HG03039 (cell line): ENCODE results near the gene GIMAP8.
"Not testable (repeated sequence)": the region's sequence is repeated elsewhere in the genome, so short reads cannot be mapped to it uniquely, and the experiment has no call there.

ENCODE experiments used
- ATAC-seq: cut with Tn5 transposase; IDR thresholded peaks from one replicate; pipeline ENCODE4 v1.9.1; 2021; ENCODE audit warnings: mild to moderate bottlenecking, moderate library complexity; ENCODE audit not compliant: unreplicated experiment

Gene GIMAP8

DNA sequence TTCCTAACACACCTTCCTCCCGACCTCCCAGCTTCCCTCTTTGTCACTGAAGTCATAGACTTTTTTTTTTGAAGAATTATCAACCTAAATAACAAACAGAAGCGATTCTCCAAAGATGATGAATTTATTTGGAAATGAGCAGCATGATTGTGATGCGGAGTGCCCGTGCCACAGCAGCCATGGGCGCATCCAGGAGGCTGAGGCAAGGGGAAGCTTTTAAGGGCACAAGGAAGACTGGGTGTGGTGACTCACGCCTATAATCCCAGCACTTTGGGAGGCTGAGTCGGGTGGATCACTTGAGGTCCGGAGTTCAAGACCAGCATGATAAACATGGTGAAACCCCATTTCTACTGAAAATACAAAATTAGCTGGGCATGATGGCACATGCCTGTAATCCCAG lies 16.2 kb upstream of the GIMAP8 start:
- no peak for ATAC-seq

- ATAC-seq = peak; percentile 1
Measured at GRCh38 chr7:150435047-150435389, 15.4 kb upstream of the GIMAP8 start.

DNA sequence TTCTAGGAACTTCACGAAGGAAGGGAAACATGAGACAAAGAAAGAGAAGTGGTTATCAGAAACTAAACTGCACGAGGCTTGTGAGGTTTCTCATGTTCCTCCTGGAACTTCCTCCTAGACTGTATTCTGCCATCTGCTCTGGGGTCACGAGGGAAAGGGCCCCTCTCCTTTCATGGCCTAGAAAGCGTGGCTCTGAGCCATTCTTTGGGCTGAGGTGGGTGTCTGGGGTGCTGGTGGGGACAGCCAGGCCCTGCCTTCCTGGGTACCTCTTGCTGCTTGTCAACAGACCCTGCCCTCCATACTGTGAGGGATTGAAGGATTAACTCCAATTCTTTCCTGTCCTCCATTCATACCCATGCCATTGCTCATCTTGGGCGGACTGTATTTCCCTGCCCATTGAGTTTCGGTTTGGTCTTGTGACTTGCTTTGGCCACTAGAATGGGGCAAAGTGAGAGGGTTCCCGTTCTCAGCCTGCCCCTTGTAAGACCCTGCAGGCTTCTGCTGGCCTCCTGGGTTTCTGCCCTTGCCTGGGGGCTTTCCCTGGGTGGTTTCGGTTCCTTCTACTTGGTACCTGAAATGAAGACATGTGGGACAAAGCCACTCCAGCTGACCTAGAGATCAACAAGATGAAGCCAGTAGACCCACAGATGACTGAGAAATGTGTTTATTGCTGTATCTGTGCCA lies 14.9 kb upstream of the GIMAP8 start:
- ATAC-seq = peak; percentile 90

DNA sequence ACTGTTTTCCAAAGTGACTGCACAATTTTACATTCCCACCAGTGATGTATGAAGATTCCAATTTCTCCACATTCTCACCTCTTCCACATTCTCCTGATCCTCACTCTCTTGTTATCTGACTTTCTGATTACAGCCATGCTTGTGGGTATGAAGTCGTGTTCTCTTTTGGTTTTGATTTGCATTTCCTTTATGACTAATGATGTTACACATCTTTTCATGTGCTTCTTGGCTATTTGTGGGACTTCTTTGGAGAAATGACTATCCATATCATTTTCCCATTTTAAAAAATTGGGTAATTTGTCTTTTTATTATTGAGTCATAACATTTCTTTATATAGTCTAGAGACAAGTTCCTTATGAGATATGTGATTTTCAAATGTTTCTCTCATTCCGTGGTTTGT lies 10.5 kb upstream of the GIMAP8 start:
- no peak for ATAC-seq

- ATAC-seq = no peak
Measured at GRCh38 chr7:150441524-150441923, 8.9 kb upstream of the GIMAP8 start.

GRCh38 chr7:150442811-150443210 lies 7.6 kb upstream of the GIMAP8 start:
- ATAC-seq = no peak

- ATAC-seq = no peak
Measured at GRCh38 chr7:150443793-150444540, 6.5 kb upstream of the GIMAP8 start.

- ATAC-seq = no peak
Measured at GRCh38 chr7:150444674-150445365, 5.6 kb upstream of the GIMAP8 start.

DNA sequence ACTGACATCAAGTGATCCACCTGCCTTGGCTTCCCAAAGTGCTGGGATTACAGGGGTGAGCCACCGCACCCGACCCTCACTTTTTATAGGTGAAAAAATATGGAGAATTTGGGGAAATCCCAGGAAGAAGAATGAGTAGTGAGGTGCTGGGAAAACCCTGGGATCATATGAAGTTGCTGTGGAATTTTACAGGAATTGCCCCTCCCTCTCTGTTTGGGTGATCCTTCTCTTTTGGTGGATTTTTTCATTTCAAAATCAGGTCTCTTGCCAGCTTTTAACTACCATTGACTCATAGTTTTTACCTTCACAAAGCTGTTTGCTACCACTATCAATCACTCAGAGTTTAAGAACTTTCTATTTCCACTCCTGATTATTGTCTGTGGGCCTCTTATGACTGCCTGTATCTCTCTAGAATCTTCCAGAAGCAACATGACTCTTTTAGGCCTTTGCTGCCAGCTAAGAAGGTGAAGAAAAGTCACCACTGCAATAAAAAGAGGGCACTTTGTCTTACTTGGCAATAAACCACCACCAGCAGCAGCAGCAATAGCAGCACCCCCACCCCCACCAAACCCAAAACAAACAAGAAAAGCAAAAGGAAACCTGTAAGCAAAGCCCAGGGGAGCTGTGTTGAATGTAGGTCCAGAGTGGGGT lies 4.0 kb upstream of the GIMAP8 start:
- no peak for ATAC-seq

DNA sequence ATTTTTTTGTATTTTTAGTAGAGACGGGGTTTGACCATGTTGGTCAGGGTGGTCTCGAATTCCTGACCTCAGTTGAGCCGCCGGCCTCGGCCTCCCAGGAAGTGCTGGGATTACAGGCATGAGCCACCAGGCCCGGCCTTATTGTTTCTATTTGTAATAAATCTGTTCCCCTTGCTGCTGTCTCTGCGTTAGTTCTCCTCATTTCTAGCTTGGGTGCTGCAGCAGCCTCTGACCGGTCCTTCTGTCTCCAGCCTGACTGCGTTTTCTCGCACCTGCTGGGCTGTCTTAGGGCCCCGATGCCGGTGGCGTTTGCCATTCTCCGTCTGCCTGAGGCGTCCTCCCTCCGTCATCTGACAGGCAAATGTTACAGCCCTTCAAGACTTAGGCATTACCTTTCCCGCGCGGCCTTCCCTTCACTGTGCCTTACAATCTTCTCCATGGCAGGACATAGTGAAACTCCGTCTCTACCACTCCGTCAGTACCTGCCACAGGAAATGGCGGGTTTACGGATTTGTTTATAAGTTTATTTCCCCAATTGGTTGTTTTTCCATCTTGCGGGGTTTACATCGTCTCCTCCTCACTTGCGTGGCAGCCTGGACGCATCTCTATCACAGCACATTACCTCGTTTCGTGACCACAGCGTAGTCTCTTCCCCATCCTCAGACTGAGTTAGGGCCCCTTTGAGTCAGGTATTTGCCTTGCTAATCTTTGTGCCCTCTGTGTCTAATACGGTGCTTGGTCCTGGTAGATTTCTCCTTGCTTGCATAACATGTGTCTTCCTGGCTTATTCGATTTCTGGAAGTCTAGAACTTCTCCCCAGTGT lies 2.3 kb upstream of the GIMAP8 start:
- ATAC-seq = no peak

DNA sequence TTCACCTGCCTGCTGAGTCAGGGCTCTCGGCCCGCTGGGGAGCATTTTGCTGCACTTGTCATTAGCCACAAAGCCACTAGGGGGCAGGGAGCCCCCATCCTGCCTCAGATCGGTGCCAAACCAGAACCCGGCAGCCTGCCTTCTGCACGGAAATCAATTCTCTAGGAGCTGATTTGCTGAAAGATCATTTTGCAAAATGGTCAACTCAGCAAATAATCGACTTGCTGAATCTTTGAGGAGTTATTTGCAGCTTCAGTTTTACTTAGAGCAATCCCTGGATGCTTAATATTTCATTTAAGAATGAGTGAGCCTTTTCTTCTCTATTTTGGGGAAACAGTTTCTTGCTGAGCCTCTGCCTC lies 1.7 kb upstream of the GIMAP8 start:
- peak; percentile 57 for ATAC-seq

DNA sequence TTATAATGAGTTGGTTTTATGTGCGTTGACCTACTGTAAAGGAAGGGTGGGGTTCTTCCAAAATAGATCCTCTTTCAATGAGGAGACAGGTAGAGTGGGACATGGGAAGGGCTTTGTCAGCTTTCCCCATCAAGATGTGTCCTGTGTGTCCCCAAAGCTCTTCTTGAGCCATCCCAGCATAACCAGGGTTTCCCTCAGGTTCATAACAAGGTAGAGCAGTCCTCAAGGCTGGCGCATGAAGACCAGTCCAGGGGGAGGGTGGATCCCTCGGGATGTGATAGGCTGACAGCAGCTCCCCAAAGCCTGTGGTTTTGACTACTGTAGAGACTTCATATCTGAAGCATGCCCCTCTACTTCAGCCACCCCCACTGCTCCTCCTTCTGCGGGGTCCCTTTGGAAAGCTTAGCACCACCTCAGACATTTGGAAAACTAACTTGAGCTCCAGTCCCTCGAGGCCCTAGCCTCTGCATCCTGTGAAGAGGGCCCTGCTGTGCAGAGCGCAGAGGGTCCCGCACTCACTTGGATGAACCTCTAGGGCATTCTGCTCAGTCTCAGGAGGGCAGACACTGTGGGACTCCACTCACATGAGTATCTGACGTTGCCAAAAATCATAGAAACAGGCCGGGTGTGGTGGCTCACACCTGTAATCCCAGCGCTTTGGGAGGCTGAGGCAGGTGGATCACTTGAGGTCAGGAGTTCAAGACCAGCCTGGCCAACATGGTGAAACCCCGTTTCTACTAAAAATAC lies 1.1 kb upstream of the GIMAP8 start:
- ATAC-seq = no peak

DNA sequence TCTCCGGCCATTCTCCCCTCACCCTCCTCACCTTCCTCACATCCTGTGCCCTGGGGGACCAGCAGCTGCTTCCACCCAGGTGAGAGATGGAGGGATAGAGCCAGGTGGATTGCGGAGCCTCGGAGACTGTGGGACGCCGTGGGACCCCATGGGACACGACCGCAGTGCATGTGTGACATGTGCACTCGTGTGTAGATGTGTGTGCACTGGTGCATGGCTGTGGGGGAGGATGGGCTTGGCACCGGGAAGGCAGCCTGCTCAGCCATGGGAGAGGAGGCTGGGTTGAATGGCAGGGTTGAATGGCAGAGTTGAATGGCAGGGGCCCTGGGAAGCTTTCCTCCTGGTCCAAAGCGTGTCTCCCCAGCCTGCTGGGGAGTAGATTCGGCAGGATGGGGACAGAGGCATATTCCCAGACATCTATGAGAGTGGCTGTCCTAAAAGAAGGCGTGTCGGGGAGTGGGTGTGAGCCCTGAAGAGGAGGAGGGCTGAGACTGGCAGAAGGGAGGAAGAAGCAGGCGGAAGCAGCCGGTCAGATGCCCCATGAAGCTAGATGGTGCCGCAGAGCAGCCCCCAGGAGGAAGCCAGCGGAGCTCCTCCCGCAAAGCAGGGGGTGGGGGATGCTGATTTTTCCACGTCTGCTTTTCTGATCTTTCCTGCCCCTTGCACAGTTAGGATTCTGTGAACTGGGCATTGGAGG lies 815 bp downstream of the GIMAP8 start:
- ATAC-seq = no peak

DNA sequence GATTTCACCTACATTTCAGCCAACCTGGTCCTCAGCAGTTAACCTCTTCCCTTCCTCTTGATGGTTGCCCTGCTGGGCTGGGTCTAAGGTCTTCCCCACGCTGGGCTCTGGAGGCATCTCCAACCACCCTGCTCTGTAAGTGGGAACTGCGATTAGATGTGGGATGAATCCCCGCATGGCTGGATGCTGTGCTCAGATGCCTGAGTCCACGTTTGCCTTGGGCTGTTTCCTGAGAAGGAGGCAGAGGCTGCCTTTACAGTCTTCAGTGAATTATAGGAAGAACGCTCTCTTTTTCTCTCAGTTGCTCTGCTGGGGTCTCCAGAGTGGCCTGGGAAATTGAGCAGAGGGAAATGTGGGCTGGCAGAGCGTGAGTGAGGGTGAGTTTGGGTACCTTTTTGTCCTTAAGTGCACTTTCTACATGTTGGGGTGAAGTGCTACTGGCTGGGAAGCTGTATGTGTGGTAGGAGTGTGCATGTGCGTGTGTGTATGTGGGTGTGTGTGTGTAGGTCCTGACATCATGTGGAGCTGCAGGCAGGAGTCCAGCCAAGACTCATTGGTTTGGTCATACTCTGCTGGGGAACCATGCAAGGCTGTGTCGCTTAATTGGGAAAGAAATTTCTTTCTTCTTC lies 1.5 kb downstream of the GIMAP8 start:
- ATAC-seq = no peak

DNA sequence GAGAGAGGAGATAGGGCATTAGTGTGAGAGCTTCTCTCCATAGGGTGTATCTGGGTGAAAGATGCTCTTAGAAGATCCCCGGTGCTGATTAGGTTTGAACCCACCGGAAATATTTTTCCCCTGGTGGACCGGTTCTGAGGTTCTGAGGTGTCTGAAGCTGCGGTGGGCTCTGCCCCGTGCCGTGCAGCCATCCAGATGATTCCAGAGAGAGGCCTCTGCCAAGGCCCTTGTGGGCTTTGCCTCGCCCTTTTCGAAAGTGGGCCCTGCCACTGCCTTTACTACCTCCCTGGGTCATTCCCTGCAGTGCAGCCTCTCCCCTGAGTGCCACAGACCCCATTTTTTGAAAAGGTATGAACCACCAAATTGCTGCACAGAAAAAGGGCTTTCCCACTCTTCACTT lies 2.8 kb downstream of the GIMAP8 start:
- no peak for ATAC-seq

GRCh38 chr7:150453892-150454291 lies 3.5 kb downstream of the GIMAP8 start:
- ATAC-seq = no peak

GRCh38 chr7:150457064-150457463 lies 6.6 kb downstream of the GIMAP8 start:
- ATAC-seq = not testable (repeated sequence)

GRCh38 chr7:150458235-150458634 lies 7.8 kb downstream of the GIMAP8 start:
- no peak for ATAC-seq

- ATAC-seq = no peak
Measured at GRCh38 chr7:150458756-150459155, 8.3 kb downstream of the GIMAP8 start.
